ENCODE data around the gene POMP. TPM values are rescaled to one million over a fixed set of nuclear protein-coding genes. Genes with fewer than 3 reads are reported as not detected.
A peak's percentile ranks its signal among the peaks of the same experiment; 100 is the strongest.

Gene POMP
- total and polyA plus RNA-seq, 2 of the 4 experiments (the other 2 are of a cell fraction), result 60.2 to 68.4 TPM

GRCh38 chr13:28636069-28636468, 22.9 kb upstream of the POMP start:
- Histone ChIP-seq H4K20me1 (ENCODE audit: insufficient read depth, low read length) (no peaks in the 10 kb centered on the region), H2BK5ac (ENCODE audit: low read depth, low read length, poor library complexity, severe bottlenecking) (no peak overlapping the region), H3K4me3 (ENCODE audit: insufficient read depth, low read depth, low read length) (no peak overlapping the region), H2AK5ac (ENCODE audit: low read depth, low read length) (no peak overlapping the region), H2AFZ (replicated peaks; ENCODE audit: low read length, poor library complexity) (no peak overlapping the region), H3K23ac (ENCODE audit: low read depth, low read length) (no peak overlapping the region), H3K4me2 (ENCODE audit: low read depth, low read length) (no peak overlapping the region), H2BK120ac (ENCODE audit: low read depth, low read length) (0 out of 2 replicates have a peak overlapping the region, but pooled peaks have one; percentile 14), H3K9me3 (ENCODE audit: control insufficient read depth, insufficient read depth, low read length) (no peaks in the 10 kb centered on the region), H3K18ac (ENCODE audit: low read depth, low read length) (no peak overlapping the region), H4K91ac (ENCODE audit: insufficient read depth, low read depth, low read length) (no peak overlapping the region), H3K36me3 (ENCODE audit: control insufficient read depth, insufficient read depth, low read length) (no peaks in the 10 kb centered on the region), H3K9ac (ENCODE audit: low read depth, low read length) (no peak overlapping the region), H4K8ac (ENCODE audit: low read depth in 2 of 2, low read length in 2 of 2) (no peak overlapping the region), H3K9me1 (ENCODE audit: insufficient read depth, low read length) (0 out of 2 replicates have a peak, but pooled peaks cover 3% of the 10 kb centered on the region), H4K5ac (ENCODE audit: low read depth, low read length) (no peak overlapping the region), H3K79me1 (ENCODE audit: low read depth in 1 of 2, low read length in 2 of 2) (no peaks in the 10 kb centered on the region), H2AK9ac (replicated peaks; ENCODE audit: low read depth, low read length, poor library complexity) (no peak overlapping the region), H3K4me1 (ENCODE audit: control insufficient read depth, insufficient read depth, low read length) (peaks cover 2% of the 10 kb centered on the region; the same call in 1 of the 2 replicates), H2BK15ac (ENCODE audit: low read depth, low read length) (no peak overlapping the region), H3K14ac (replicated peaks; ENCODE audit: low read depth, low read length) (no peak overlapping the region), H3K27ac (ENCODE audit: insufficient read depth, low read length) (no peak overlapping the region), H3K4ac (ENCODE audit: low read depth, low read length) (no peak overlapping the region), H3K27me3 (ENCODE audit: control insufficient read depth, insufficient read depth, low read length) (no peaks in the 10 kb centered on the region), H2BK20ac (ENCODE audit: low read depth, low read length) (0 out of 2 replicates have a peak overlapping the region, but pooled peaks have one; percentile 50), H3K56ac (ENCODE audit: extremely low read depth, insufficient read depth, low read length) (no peak overlapping the region)
- no TSS peak for BruUV-seq (replicated peaks)
- ChIA-PET CTCF (interaction anchor here (0.7 to 1.4 kb wide), 4 partner anchors 87 to 311 kb away, joined by 3 to 6 read pairs (median 4); no protein-coding TSS in a partner anchor), POLR2A (ENCODE audit: unreplicated experiment) (no interaction called here)
- dilution Hi-C loops (cut with HindIII; ENCODE audit: low sequenced_read_pairs, unreplicated experiment), result no loop called here
- 0 out of 2 replicates have a peak, but pooled peaks have one; percentile 5 for TF ChIP-seq CEBPB (IDR thresholded peaks at IDR 0.05; ENCODE audit: low read depth, low read length)
- no peak for TF ChIP-seq MXI1 (IDR thresholded peaks at IDR 0.05; ENCODE audit: borderline replicate concordance, low read depth, low read length)
- peak; percentile 77 for ATAC-seq (ENCODE audit: low read depth)
- peak; percentile 84 for DNase-seq
- no CpG with 5 or more reads among the region's 1 CpG for WGBS, 2 experiments (ENCODE audit: extremely low coverage in 2 of 2, insufficient read length in 1 of 2)
- in situ Hi-C loops (cut with MboI; ENCODE audit: low sequenced_read_pairs), result no loop called here
- intact Hi-C loops (cut with micrococcal nuclease), result loop anchor here (1.0 to 10.0 kb wide), 6 partner anchors 104 to 651 kb away; partner anchors contain the start of genes FLT1 and URAD

Data from IMR-90 (cell line).